Measurements from ENCODE around the gene PLOD2.

PLOD2 gene

DNA sequence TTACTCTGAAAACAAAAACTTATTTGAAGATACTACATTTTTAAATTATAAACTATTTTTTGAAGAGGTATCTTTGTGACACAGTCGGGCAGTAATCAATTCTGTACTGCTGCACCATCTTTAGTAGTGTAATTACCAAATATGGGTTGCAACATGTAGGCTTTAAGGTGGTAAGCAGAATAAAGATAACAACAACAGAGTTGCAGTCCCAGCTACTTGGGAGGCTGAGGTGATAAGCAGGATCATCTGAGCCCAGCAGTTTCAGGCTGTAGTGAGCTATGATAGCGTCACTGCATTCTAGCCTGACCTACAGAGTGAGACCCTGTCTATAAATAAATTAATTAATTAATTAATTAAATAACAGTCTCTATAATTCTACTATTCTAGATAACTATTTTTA lies 6.0 kb downstream of the PLOD2 start:
- no peaks in the 10 kb centered on the region for H3K9me3 ChIP-seq (ENCODE audit: control insufficient read depth, insufficient read depth, low read length)
- no peak overlapping the region for H3K27ac ChIP-seq (ENCODE audit: low read depth, low read length)
- no peak overlapping the region for H3K4me2 ChIP-seq (ENCODE audit: low read length)
- H3K4me3 ChIP-seq (ENCODE audit: low read length), result no peak overlapping the region
- no peaks in the 10 kb centered on the region for H3K27me3 ChIP-seq (ENCODE audit: control insufficient read depth, low read length)
- no peaks in the 10 kb centered on the region for H3F3A ChIP-seq (ENCODE audit: control insufficient read depth, insufficient read depth)
- no peaks in the 10 kb centered on the region for H4K20me1 ChIP-seq (ENCODE audit: control insufficient read depth, insufficient read depth, low read depth, low read length)
- TF ChIP-seq EZH2phosphoT487 (IDR thresholded peaks at IDR 0.05; ENCODE audit: borderline replicate concordance, low read length), result no peak
- TF ChIP-seq, protein P1, sequence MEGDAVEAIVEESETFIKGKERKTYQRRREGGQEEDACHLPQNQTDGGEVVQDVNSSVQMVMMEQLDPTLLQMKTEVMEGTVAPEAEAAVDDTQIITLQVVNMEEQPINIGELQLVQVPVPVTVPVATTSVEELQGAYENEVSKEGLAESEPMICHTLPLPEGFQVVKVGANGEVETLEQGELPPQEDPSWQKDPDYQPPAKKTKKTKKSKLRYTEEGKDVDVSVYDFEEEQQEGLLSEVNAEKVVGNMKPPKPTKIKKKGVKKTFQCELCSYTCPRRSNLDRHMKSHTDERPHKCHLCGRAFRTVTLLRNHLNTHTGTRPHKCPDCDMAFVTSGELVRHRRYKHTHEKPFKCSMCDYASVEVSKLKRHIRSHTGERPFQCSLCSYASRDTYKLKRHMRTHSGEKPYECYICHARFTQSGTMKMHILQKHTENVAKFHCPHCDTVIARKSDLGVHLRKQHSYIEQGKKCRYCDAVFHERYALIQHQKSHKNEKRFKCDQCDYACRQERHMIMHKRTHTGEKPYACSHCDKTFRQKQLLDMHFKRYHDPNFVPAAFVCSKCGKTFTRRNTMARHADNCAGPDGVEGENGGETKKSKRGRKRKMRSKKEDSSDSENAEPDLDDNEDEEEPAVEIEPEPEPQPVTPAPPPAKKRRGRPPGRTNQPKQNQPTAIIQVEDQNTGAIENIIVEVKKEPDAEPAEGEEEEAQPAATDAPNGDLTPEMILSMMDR (IDR thresholded peaks at IDR 0.05; ENCODE audit: low read depth, low read length, poor library complexity, severe bottlenecking), result no peak
- H3K36me3 ChIP-seq (ENCODE audit: control insufficient read depth, low read length), result no peaks in the 10 kb centered on the region
- H3K79me2 ChIP-seq (ENCODE audit: control insufficient read depth, low read length), result no peaks in the 10 kb centered on the region
- H3K4me1 ChIP-seq (ENCODE audit: control insufficient read depth, low read length), result no peaks in the 10 kb centered on the region
- no peaks in the 10 kb centered on the region for H3K9me2 ChIP-seq (replicated peaks; ENCODE audit: control insufficient read depth, low read length)

DNA sequence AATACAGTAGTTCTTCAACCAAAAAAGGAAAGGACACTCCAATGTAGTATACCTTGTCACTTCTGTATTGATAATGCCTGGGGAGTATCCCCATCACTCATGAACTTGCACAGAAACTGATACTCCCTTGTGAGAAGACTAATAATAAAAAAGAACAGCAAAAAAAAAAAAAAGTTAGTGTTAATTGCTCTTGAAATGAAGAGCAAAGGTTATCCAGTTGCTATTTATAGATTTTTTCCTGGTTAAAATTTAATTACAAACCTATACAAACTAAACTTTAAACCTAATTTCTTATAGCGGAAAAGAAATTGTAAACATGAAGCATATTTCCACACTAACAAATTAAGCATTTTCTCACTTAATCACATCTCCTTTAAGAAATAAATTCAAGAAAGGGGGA lies 6.7 kb downstream of the PLOD2 start:
- Histone ChIP-seq H3K4me2 (ENCODE audit: low read length) (no peak overlapping the region), H4K20me1 (ENCODE audit: control insufficient read depth, insufficient read depth, low read depth, low read length) (no peaks in the 10 kb centered on the region), H3K4me1 (ENCODE audit: control insufficient read depth, low read length) (no peaks in the 10 kb centered on the region), H3K9me2 (replicated peaks; ENCODE audit: control insufficient read depth, low read length) (no peaks in the 10 kb centered on the region), H3K27ac (ENCODE audit: low read depth, low read length) (no peak overlapping the region), H3K4me3 (ENCODE audit: low read length) (no peak overlapping the region), H3F3A (ENCODE audit: control insufficient read depth, insufficient read depth) (no peaks in the 10 kb centered on the region), H3K79me2 (ENCODE audit: control insufficient read depth, low read length) (no peaks in the 10 kb centered on the region), H3K9me3 (ENCODE audit: control insufficient read depth, insufficient read depth, low read length) (no peaks in the 10 kb centered on the region), H3K36me3 (ENCODE audit: control insufficient read depth, low read length) (no peaks in the 10 kb centered on the region), H3K27me3 (ENCODE audit: control insufficient read depth, low read length) (no peaks in the 10 kb centered on the region)
- TF ChIP-seq, protein P1 (IDR thresholded peaks at IDR 0.05; ENCODE audit: low read depth, low read length, poor library complexity, severe bottlenecking), result no peak
- TF ChIP-seq EZH2phosphoT487 (IDR thresholded peaks at IDR 0.05; ENCODE audit: borderline replicate concordance, low read length), result no peak

- no peaks in the 10 kb centered on the region for H3K36me3 ChIP-seq (ENCODE audit: control insufficient read depth, low read length)
- no peaks in the 10 kb centered on the region for H4K20me1 ChIP-seq (ENCODE audit: control insufficient read depth, insufficient read depth, low read depth, low read length)
- no peaks in the 10 kb centered on the region for H3K27me3 ChIP-seq (ENCODE audit: control insufficient read depth, low read length)
- H3K9me2 ChIP-seq (replicated peaks; ENCODE audit: control insufficient read depth, low read length), result no peaks in the 10 kb centered on the region
- H3K79me2 ChIP-seq (ENCODE audit: control insufficient read depth, low read length), result no peaks in the 10 kb centered on the region
- no peak overlapping the region for H3K27ac ChIP-seq (ENCODE audit: low read depth, low read length)
- no peaks in the 10 kb centered on the region for H3F3A ChIP-seq (ENCODE audit: control insufficient read depth, insufficient read depth)
- no peaks in the 10 kb centered on the region for H3K4me1 ChIP-seq (ENCODE audit: control insufficient read depth, low read length)
- no peak overlapping the region for H3K4me3 ChIP-seq (ENCODE audit: low read length)
- H3K9me3 ChIP-seq (ENCODE audit: control insufficient read depth, insufficient read depth, low read length), result no peaks in the 10 kb centered on the region
- no peak overlapping the region for H3K4me2 ChIP-seq (ENCODE audit: low read length)
- TF ChIP-seq, protein P1 (IDR thresholded peaks at IDR 0.05; ENCODE audit: low read depth, low read length, poor library complexity, severe bottlenecking), result no peak
- no peak for TF ChIP-seq EZH2phosphoT487 (IDR thresholded peaks at IDR 0.05; ENCODE audit: borderline replicate concordance, low read length)
Observed at GRCh38 chr3:146153429-146153828, 7.6 kb downstream of the PLOD2 start.

DNA sequence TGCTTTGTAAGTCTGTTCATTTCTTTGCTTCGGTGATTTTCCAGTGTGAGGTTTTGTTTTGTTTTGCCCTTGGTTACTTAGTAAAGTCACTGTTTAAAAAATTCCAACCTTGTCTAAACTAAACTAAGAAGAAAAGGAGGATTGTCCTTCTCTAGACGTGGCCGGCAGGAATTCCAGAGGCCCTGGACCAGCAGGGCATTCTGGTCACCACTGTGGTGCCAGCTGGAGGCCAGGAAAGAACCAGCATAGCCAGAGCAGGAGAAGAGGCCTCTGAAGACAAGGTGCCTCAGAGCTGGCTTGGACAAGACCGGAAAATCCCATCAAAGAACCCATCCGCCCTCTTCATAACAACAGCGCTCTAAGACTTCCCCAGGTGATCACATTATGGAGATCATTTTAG lies 8.2 kb downstream of the PLOD2 start:
- Histone ChIP-seq H3K9me3 (ENCODE audit: control insufficient read depth, insufficient read depth, low read length) (no peaks in the 10 kb centered on the region), H3K79me2 (ENCODE audit: control insufficient read depth, low read length) (no peaks in the 10 kb centered on the region), H3K4me3 (ENCODE audit: low read length) (no peak overlapping the region), H3K4me1 (ENCODE audit: control insufficient read depth, low read length) (no peaks in the 10 kb centered on the region), H4K20me1 (ENCODE audit: control insufficient read depth, insufficient read depth, low read depth, low read length) (no peaks in the 10 kb centered on the region), H3K27ac (ENCODE audit: low read depth, low read length) (no peak overlapping the region), H3K4me2 (ENCODE audit: low read length) (no peak overlapping the region), H3F3A (ENCODE audit: control insufficient read depth, insufficient read depth) (no peaks in the 10 kb centered on the region), H3K27me3 (ENCODE audit: control insufficient read depth, low read length) (no peaks in the 10 kb centered on the region), H3K36me3 (ENCODE audit: control insufficient read depth, low read length) (no peaks in the 10 kb centered on the region), H3K9me2 (replicated peaks; ENCODE audit: control insufficient read depth, low read length) (no peaks in the 10 kb centered on the region)
- TF ChIP-seq, protein P1 (IDR thresholded peaks at IDR 0.05; ENCODE audit: low read depth, low read length, poor library complexity, severe bottlenecking), result no peak
- TF ChIP-seq EZH2phosphoT487 (IDR thresholded peaks at IDR 0.05; ENCODE audit: borderline replicate concordance, low read length), result no peak

Data from DOHH2 (cell line).